Fibroblast of lung (primary cell): Measurements from ENCODE around the gene RAP1B.

Experiments
- CTCF ChIP-seq, 2 donors: IDR thresholded peaks in 1 of 2; conservative IDR thresholded peaks in 1 of 2; 1 replicate in 1 of 2; 2 replicates in 1 of 2; pipeline ENCODE4 v1.5.1; 2011 to 2012; ENCODE audit warnings: low read length in 2 of 2, control low read depth in 1 of 2, inconsistent platforms in 1 of 2, low read depth in 1 of 2, mild to moderate bottlenecking in 1 of 2
- EZH2 ChIP-seq: IDR thresholded peaks from 2 replicates; pipeline ENCODE4 v1.5.1; 2012; ENCODE audit warnings: low read length, control low read depth, mild to moderate bottlenecking; ENCODE audit errors: missing control alignments

GRCh38 chr12:68675101-68675842 is 64.6 kb downstream of the RAP1B start:
- no peak for TF ChIP-seq CTCF (conservative IDR thresholded peaks at IDR 0.05 in 1 of 2, IDR thresholded peaks at IDR 0.05 in 1 of 2; ENCODE audit: low read depth in 1 of 2, low read length in 2 of 2)
- no peak for TF ChIP-seq EZH2
